HepG2 (cell line): ENCODE measurements around the gene TCAIM. TPM values are rescaled to one million over a fixed set of nuclear protein-coding genes. Genes with fewer than 3 reads are reported as not detected.
A peak's percentile ranks its signal among the peaks of the same experiment; 100 is the strongest.

Experiments
- CENPT ChIP-seq: sonication (generic); formaldehyde crosslinking; IDR thresholded peaks from 2 replicates; pipeline ENCODE4 v1.8.0; 2022; ENCODE audit warnings: low read depth, mild to moderate bottlenecking, moderate library complexity, missing genetic modification reagents
- DR1 ChIP-seq: sonication (generic); formaldehyde crosslinking; IDR thresholded peaks from 2 replicates; pipeline ENCODE4 v1.8.0; 2021; ENCODE audit warnings: mild to moderate bottlenecking, missing genetic modification reagents, inconsistent platforms
- HOXA9 ChIP-seq: sonication (generic); formaldehyde crosslinking; IDR thresholded peaks from 2 replicates; pipeline ENCODE4 v1.8.1; 2022; ENCODE audit warnings: missing genetic modification reagents, mild to moderate bottlenecking, moderate library complexity, borderline replicate concordance
- KDM4B ChIP-seq: sonication (generic); formaldehyde crosslinking; IDR thresholded peaks from 2 replicates; pipeline ENCODE4 v1.4.0; 2020; ENCODE audit warnings: missing genetic modification reagents
- LRRFIP1 ChIP-seq: sonication (generic); formaldehyde crosslinking; conservative IDR thresholded peaks from 2 replicates; pipeline ENCODE4 v1.4.0; 2020; ENCODE audit warnings: missing genetic modification reagents
- MZF1 ChIP-seq: sonication (generic); formaldehyde crosslinking; IDR thresholded peaks from 2 replicates; pipeline ENCODE4 v1.8.1; 2023; ENCODE audit warnings: mild to moderate bottlenecking, missing genetic modification reagents, borderline replicate concordance
- NCOA5 ChIP-seq: sonication (generic); formaldehyde crosslinking; IDR thresholded peaks from 2 replicates; pipeline ENCODE4 v1.4.0; 2020; ENCODE audit warnings: missing genetic modification reagents
- NR2F6 ChIP-seq, 2 experiments: IDR thresholded peaks; 2 replicates each; pipeline ENCODE4 v1.6.1; 2016; ENCODE audit warnings: antibody characterized with exemption in 1 of 2, mild to moderate bottlenecking in 1 of 2
- PAXIP1 ChIP-seq: sonication (generic); formaldehyde crosslinking; conservative IDR thresholded peaks from 2 replicates; pipeline ENCODE4 v1.4.0; 2020; ENCODE audit warnings: mild to moderate bottlenecking, missing genetic modification reagents, moderate library complexity
- PHF8 ChIP-seq: sonication (generic); formaldehyde crosslinking; IDR thresholded peaks from 2 replicates; pipeline ENCODE4 v1.5.0; 2020; ENCODE audit warnings: missing genetic modification reagents
- RBAK ChIP-seq: sonication (generic); formaldehyde crosslinking; IDR thresholded peaks from 2 replicates; pipeline ENCODE4 v1.5.1; 2020; ENCODE audit warnings: mild to moderate bottlenecking, missing genetic modification reagents
- SPEN ChIP-seq: sonication (generic); formaldehyde crosslinking; IDR thresholded peaks from 2 replicates; pipeline ENCODE4 v1.5.1; 2020; ENCODE audit warnings: low read depth, mild to moderate bottlenecking, missing genetic modification reagents
- ZNF598 ChIP-seq: sonication (generic); formaldehyde crosslinking; IDR thresholded peaks from 2 replicates; pipeline ENCODE4 v1.5.1; 2020; ENCODE audit warnings: mild to moderate bottlenecking, missing genetic modification reagents, borderline replicate concordance
- ZNF784 ChIP-seq: sonication (generic); formaldehyde crosslinking; IDR thresholded peaks from 2 replicates; pipeline ENCODE4 v1.5.1; 2020; ENCODE audit warnings: missing genetic modification reagents, mild to moderate bottlenecking, borderline replicate concordance
- polyA plus RNA-seq, 8 experiments: library from polyadenylated mRNA; depleted of rRNA in 3 of 8; stranded (reverse) in 7 of 8; unstranded in 1 of 8; fragments of >200 nt; fragmentation: Illumina TruSeq in 4 of 8; extraction: Trizol in 4 of 8; gene quantifications; 2 replicates each; pipeline versions ENCODE4 v1.2.1 to v1.2.3, GENCODE V29; 2011 to 2016; ENCODE audit warnings: low read depth in 4 of 8, missing spikeins in 1 of 8, mixed read lengths in 1 of 8; ENCODE audit not compliant: insufficient read depth in 1 of 8
- total RNA-seq, 5 experiments: library from RNA; depleted of rRNA; stranded (reverse); fragments of >200 nt; fragmentation: Illumina TruSeq; extraction: Trizol; gene quantifications; 2 replicates each; pipeline ENCODE4 v1.2.3, GENCODE V29; 2016; ENCODE audit warnings: low read depth in 1 of 5

Gene TCAIM
- total and polyA plus RNA-seq, 2 of the 13 experiments (the other 11 are each of a cell fraction or from before 2014, with no cell fraction given) = 16.9 to 22.6 TPM

- TF ChIP-seq DR1 (CRISPR knock-in tag) = no peak
- TF ChIP-seq ZNF784 (CRISPR knock-in tag) = no peak
- no peak for TF ChIP-seq LRRFIP1 (CRISPR knock-in tag)
- peak; percentile 72 for TF ChIP-seq PAXIP1 (CRISPR knock-in tag)
- no peak for TF ChIP-seq NCOA5 (CRISPR knock-in tag)
- no peak for TF ChIP-seq HOXA9 (CRISPR knock-in tag)
- TF ChIP-seq CENPT (CRISPR knock-in tag) = no peak
- no peak for TF ChIP-seq KDM4B (CRISPR knock-in tag)
- TF ChIP-seq PHF8 (CRISPR knock-in tag) = no peak
- no peak for TF ChIP-seq SPEN (CRISPR knock-in tag)
- TF ChIP-seq ZNF598 (CRISPR knock-in tag) = no peak
- no peak for TF ChIP-seq MZF1
- peak; percentile 51; the same call in 1 of the 2 replicates for TF ChIP-seq NR2F6 (IDR thresholded peaks at IDR 0.05)
- no peak for TF ChIP-seq NR2F6 (CRISPR knock-in tag; IDR thresholded peaks at IDR 0.05)
- peak; percentile 67; the same call in 1 of the 2 replicates for TF ChIP-seq RBAK (CRISPR knock-in tag)
These were observed 115.7 kb downstream of the TCAIM start (continued) for GRCh38 chr3:44454258-44454657.
